NCI-H1930 (cell line): Measurements from ENCODE around the gene ZNF367.

Experiments
- DNase-seq, 2 experiments: peaks; one replicate each; lab custom pipeline; 2025; lab: John Stamatoyannopoulos, UW

The ZNF367 gene

GRCh38 chr9:96436456-96437126 lies 18.4 kb upstream of the ZNF367 start:
- no peak for DNase-seq

GRCh38 chr9:96436063-96436455 lies 17.9 kb upstream of the ZNF367 start:
- no peak for DNase-seq

- DNase-seq, result no peak
Measured at GRCh38 chr9:96435345-96435744, 17.2 kb upstream of the ZNF367 start.

GRCh38 chr9:96430377-96430776 lies 12.2 kb upstream of the ZNF367 start:
- no peak for DNase-seq

- DNase-seq, result no peak
Measured at GRCh38 chr9:96429732-96430131, 11.6 kb upstream of the ZNF367 start.

GRCh38 chr9:96425500-96426169 lies 7.5 kb upstream of the ZNF367 start:
- DNase-seq, result no peak

- no peak for DNase-seq
Measured at GRCh38 chr9:96423985-96424336, 5.8 kb upstream of the ZNF367 start.

- no peak for DNase-seq
Measured at GRCh38 chr9:96423322-96423984, 5.3 kb upstream of the ZNF367 start.

- DNase-seq, result peak in 1 of 2 experiments; percentile 30
Measured at GRCh38 chr9:96420468-96421219, 2.5 kb upstream of the ZNF367 start.

- no peak for DNase-seq
Measured at GRCh38 chr9:96419691-96419969, 1.5 kb upstream of the ZNF367 start.

- peak; percentile 65 to 71 for DNase-seq
Measured at GRCh38 chr9:96418920-96419690, 935 bp upstream of the ZNF367 start.

- DNase-seq, result no peak
Measured at GRCh38 chr9:96417661-96418082, 498 bp downstream of the ZNF367 start.

- peak; percentile 75 to 84 for DNase-seq
Measured at GRCh38 chr9:96417051-96417586, 1.1 kb downstream of the ZNF367 start.

GRCh38 chr9:96413302-96414221 lies 4.6 kb downstream of the ZNF367 start:
- DNase-seq, result peak; percentile 37 to 45

GRCh38 chr9:96412174-96412913 lies 5.8 kb downstream of the ZNF367 start:
- DNase-seq, result no peak

- no peak for DNase-seq
Measured at GRCh38 chr9:96411129-96411838, 6.9 kb downstream of the ZNF367 start.

GRCh38 chr9:96408409-96409280 lies 9.5 kb downstream of the ZNF367 start:
- no peak for DNase-seq
